PC-9 (cell line): ENCODE results near the gene FOXA2. TPM values are rescaled to one million over a fixed set of nuclear protein-coding genes. Genes with fewer than 3 reads are reported as not detected.
A peak's percentile ranks its signal among the peaks of the same experiment; 100 is the strongest.

ENCODE experiments used
- BruUV-seq: library from RNA; stranded (reverse); fragments of 400-500 nt; replicated peaks from 2 replicates; lab custom pipeline; 2021; lab: Mats Ljungman, UMichigan
- CTCF ChIA-PET: fragments of 300-600 bp; sonication (Branson Sonifier 250); formaldehyde crosslinking; loops from one replicate; lab custom pipeline; 2022; ENCODE audit warnings: antibody characterized with exemption; lab: Charles Lee
- POLR2A ChIA-PET: fragments of 300-600 bp; sonication (Branson Sonifier 250); formaldehyde crosslinking; loops from one replicate; lab custom pipeline; 2022; ENCODE audit warnings: antibody characterized with exemption; ENCODE audit not compliant: unreplicated experiment; lab: Charles Lee
- DNase-seq, 2 experiments: peaks; one replicate each; pipeline versions ENCODE4 v3.0.0 to v3.0.0-alpha.2; 2015 to 2022; ENCODE audit warnings: mixed read lengths in 1 of 2
- H2AFZ ChIP-seq: fragments of 200-600 bp; sonication (generic); 2 replicates; pipeline ENCODE4 v1.8.1; 2017; ENCODE audit warnings: antibody characterized with exemption
- H3F3A ChIP-seq: fragments of 200-600 bp; sonication (generic); 2 replicates; pipeline ENCODE4 v1.8.1; 2017; ENCODE audit warnings: antibody characterized with exemption, mild to moderate bottlenecking, low read depth; ENCODE audit not compliant: insufficient read depth
- H3K27ac ChIP-seq: fragments of 200-600 bp; sonication (generic); 2 replicates; pipeline ENCODE4 v1.6.1; 2016; ENCODE audit warnings: mixed run types
- H3K27me3 ChIP-seq: fragments of 200-600 bp; sonication (generic); 2 replicates; pipeline ENCODE4 v1.6.1; 2016; ENCODE audit warnings: low read depth, mixed run types; ENCODE audit not compliant: insufficient read depth
- H3K36me3 ChIP-seq: fragments of 200-600 bp; sonication (generic); 2 replicates; pipeline ENCODE4 v1.6.1; 2016; ENCODE audit warnings: low read depth, mixed run types
- H3K4me1 ChIP-seq: fragments of 200-600 bp; sonication (generic); replicated peaks from 2 replicates; pipeline ENCODE4 v1.6.1; 2016; ENCODE audit warnings: mixed run types; ENCODE audit not compliant: insufficient read depth
- H3K4me2 ChIP-seq: fragments of 200-600 bp; sonication (generic); 2 replicates; pipeline ENCODE4 v1.6.1; 2017; ENCODE audit warnings: mixed run types
- H3K4me3 ChIP-seq: fragments of 200-600 bp; sonication (generic); 2 replicates; pipeline ENCODE4 v1.6.1; 2016; ENCODE audit warnings: mixed run types
- H3K79me2 ChIP-seq: fragments of 200-600 bp; sonication (generic); 2 replicates; pipeline ENCODE4 v1.6.1; 2017; ENCODE audit warnings: low read depth, mixed run types
- H3K9me2 ChIP-seq: fragments of 200-600 bp; sonication (generic); 2 replicates; pipeline ENCODE4 v1.8.1; 2017; ENCODE audit warnings: mild to moderate bottlenecking; ENCODE audit not compliant: insufficient read depth
- H3K9me3 ChIP-seq: fragments of 200-600 bp; sonication (generic); 2 replicates; pipeline ENCODE4 v1.8.1; 2016; ENCODE audit warnings: low read depth; ENCODE audit not compliant: insufficient read depth
- H4K20me1 ChIP-seq: fragments of 200-600 bp; sonication (generic); 2 replicates; pipeline ENCODE4 v1.8.1; 2017; ENCODE audit not compliant: insufficient read depth
- EZH2 ChIP-seq: fragments of 200-600 bp; sonication (generic); IDR thresholded peaks from 2 replicates; pipeline ENCODE4 v1.8.0; 2017; ENCODE audit warnings: antibody characterized with exemption, low read depth
- intact Hi-C: fragments of 100-400 bp; cut with micrococcal nuclease; formaldehyde crosslinking; loops from one replicate; pipeline ENCODE4 v1.10.0; 2022; ENCODE audit not compliant: unreplicated experiment
- total RNA-seq: library from RNA; stranded (reverse); gene quantifications from 2 replicates; pipeline ENCODE4 v1.2.3, GENCODE V29; 2021
- TF ChIP-seq, protein P1 (sequence below): fragments of 200-600 bp; sonication (generic); conservative IDR thresholded peaks from 2 replicates; pipeline ENCODE4 v1.6.1; 2017; ENCODE audit warnings: mixed run types, antibody characterized with exemption, mild to moderate bottlenecking, moderate library complexity

The FOXA2 gene
- total RNA-seq, 1 experiment from 2014 or later: not detected

DNA sequence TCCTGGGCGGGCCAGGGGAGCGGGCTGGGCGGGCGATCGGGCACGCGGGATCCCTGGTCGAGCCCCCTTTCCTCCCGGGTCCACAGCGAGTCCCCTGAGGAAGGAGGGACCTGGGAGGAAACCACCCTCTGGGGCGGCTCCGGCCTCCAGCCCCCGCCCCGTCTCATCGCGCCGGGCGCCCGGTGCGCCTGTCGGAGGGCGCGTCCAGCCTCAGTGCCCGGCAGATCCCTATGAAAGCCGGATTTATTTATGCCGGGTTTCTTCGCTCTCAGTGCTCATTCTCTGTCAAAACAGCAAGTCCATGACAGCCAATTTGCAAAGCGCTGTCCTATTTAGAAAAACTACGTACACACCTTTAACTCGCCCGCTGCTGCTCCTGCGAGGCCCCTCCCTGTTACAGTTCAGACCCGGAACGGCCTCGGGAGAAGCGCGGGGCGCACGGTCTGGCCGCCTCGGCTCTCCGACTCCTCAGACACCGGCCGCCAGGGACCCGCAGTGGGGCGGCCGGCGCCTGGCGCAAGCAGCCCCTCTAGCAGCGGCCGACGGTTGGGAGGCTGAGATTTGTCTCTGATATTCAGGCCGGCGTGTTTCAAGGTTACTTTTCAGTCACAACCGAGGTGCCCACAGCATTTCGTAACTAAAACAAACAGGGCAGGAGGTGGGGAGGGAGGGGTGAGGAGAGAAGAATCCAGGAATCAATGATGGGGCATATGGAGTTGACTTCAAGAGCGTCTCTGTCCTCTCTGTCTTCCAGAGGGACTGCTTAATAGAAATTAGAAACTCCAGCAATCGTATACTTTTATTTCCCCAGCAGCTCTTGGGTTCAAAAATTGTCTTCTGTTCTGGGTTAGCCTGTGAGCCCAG lies 782 bp upstream of the FOXA2 start:
- no peak overlapping the region for H3K4me3 ChIP-seq
- no peak overlapping the region for H2AFZ ChIP-seq
- H3K27me3 ChIP-seq: no peaks in the 10 kb centered on the region
- no peaks in the 10 kb centered on the region for H3K4me1 ChIP-seq
- BruUV-seq: no TSS peak
- H3F3A ChIP-seq: no peaks in the 10 kb centered on the region
- intact Hi-C loops: loop anchor here (5.0 to 10.0 kb wide), 2 partner anchors 100 to 198 kb away; no protein-coding TSS in a partner anchor
- no peak overlapping the region for H3K4me2 ChIP-seq
- POLR2A ChIA-PET: interaction anchor here (0.7 kb wide), 1 partner anchor 96 kb away, joined by 3 read pairs; no protein-coding TSS in a partner anchor
- no peaks in the 10 kb centered on the region for H3K9me2 ChIP-seq
- no peaks in the 10 kb centered on the region for H3K79me2 ChIP-seq
- CTCF ChIA-PET: no interaction called here
- DNase-seq: no peak
- H4K20me1 ChIP-seq: no peaks in the 10 kb centered on the region
- H3K27ac ChIP-seq: no peak overlapping the region
- no peak for TF ChIP-seq EZH2
- TF ChIP-seq, protein P1, sequence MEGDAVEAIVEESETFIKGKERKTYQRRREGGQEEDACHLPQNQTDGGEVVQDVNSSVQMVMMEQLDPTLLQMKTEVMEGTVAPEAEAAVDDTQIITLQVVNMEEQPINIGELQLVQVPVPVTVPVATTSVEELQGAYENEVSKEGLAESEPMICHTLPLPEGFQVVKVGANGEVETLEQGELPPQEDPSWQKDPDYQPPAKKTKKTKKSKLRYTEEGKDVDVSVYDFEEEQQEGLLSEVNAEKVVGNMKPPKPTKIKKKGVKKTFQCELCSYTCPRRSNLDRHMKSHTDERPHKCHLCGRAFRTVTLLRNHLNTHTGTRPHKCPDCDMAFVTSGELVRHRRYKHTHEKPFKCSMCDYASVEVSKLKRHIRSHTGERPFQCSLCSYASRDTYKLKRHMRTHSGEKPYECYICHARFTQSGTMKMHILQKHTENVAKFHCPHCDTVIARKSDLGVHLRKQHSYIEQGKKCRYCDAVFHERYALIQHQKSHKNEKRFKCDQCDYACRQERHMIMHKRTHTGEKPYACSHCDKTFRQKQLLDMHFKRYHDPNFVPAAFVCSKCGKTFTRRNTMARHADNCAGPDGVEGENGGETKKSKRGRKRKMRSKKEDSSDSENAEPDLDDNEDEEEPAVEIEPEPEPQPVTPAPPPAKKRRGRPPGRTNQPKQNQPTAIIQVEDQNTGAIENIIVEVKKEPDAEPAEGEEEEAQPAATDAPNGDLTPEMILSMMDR: no peak
- H3K36me3 ChIP-seq: no peaks in the 10 kb centered on the region
- no peaks in the 10 kb centered on the region for H3K9me3 ChIP-seq

DNA sequence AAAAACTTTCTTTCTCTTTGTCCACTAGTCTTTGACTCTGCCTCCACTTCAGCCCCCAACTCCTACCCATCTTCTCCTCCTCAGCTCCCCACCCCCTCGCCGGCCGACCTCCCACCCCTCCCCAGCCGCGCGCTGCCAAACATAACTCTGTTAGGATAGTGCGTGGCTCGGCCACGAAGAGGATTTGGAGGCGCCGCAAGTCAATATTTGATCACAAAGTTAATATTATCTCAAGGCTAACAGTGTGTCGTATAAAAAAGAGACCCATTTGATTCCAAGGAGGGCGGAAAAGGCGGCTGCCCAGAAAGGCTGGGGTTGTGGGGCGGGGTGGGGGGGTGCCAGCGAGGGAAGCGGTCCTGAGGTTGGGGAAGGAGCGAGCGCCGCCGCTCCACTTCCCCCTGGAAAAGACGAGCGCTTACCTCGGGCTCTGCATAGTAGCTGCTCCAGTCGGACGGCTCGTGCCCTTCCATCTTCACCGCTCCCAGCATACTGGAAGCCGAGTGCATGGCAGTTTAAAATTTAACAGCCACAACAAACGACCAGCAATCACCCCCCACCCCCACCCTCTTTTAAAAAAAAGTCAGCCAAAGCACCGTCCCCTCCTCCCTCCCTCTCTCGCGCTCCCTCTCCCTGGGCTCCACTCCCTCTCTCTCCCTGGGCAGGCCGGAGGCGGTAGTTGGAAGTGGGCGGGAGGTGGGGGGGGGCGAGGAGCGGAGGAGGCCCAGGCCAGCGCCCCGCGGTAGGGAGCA lies 425 bp downstream of the FOXA2 start:
- H3K9me3 ChIP-seq: no peaks in the 10 kb centered on the region
- H3K79me2 ChIP-seq: no peaks in the 10 kb centered on the region
- BruUV-seq: no TSS peak
- TF ChIP-seq EZH2: no peak
- TF ChIP-seq, protein P1: no peak
- ChIA-PET POLR2A (no interaction called here), CTCF (no interaction called here)
- no peaks in the 10 kb centered on the region for H3K36me3 ChIP-seq
- H3K4me1 ChIP-seq: no peaks in the 10 kb centered on the region
- H3K4me2 ChIP-seq: peak overlapping the region; percentile 36
- H4K20me1 ChIP-seq: no peaks in the 10 kb centered on the region
- H3K4me3 ChIP-seq: peak overlapping the region; percentile 11; the same call in 1 of the 2 replicates
- no peaks in the 10 kb centered on the region for H3K9me2 ChIP-seq
- DNase-seq: no peak
- no peaks in the 10 kb centered on the region for H3F3A ChIP-seq
- H3K27ac ChIP-seq: no peak overlapping the region
- intact Hi-C loops: loop anchor here (5.0 to 10.0 kb wide), 2 partner anchors 101 to 197 kb away; no protein-coding TSS in a partner anchor
- no peak overlapping the region for H2AFZ ChIP-seq
- H3K27me3 ChIP-seq: no peaks in the 10 kb centered on the region

DNA sequence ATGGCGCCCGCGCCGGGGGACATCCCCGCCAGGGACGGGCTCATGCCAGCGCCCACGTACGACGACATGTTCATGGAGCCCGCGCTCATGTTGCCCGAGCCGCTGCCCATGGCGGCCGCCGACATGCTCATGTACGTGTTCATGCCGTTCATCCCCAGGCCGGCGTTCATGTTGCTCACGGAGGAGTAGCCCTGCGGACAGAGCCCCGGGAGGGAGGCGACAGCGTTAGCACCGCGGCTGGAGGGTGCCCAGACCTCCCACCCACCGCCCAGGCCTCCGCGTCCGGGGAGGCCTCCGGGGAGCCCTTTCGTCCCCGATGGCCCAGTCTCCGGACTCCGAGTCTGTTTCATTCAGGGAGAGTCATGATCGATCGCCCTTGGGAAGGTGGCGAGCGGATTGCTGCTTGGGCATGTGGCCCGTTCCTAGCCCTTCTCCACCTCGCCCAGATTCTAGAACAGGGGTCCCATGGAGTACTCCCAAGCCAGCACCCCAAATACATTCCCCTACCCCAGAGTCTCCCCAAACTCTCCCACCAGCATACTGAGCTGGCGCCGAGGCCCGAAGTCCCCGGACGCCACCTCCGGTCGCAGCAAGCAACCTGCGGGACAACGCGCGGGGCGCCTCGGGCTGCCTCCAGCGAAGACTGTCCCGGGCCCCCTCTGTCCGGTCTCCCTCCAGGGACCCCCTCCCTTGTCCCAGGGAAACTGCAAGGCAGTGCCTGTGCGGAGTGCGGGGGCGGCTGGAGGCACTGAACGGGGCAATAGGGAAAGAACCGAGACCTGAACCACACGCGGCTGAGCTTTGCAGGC lies 1.2 kb downstream of the FOXA2 start:
- Histone ChIP-seq H3K9me3 (no peaks in the 10 kb centered on the region), H3K9me2 (no peaks in the 10 kb centered on the region), H3K36me3 (no peaks in the 10 kb centered on the region), H3K4me1 (no peaks in the 10 kb centered on the region), H3K27me3 (no peaks in the 10 kb centered on the region), H3K27ac (no peak overlapping the region), H3K4me3 (no peak overlapping the region), H3F3A (no peaks in the 10 kb centered on the region), H3K4me2 (peak overlapping the region; percentile 36; the same call in 1 of the 2 replicates), H4K20me1 (no peaks in the 10 kb centered on the region), H3K79me2 (no peaks in the 10 kb centered on the region), H2AFZ (no peak overlapping the region)
- ChIA-PET POLR2A (no interaction called here), CTCF (no interaction called here)
- DNase-seq: no peak
- intact Hi-C loops: loop anchor here (5.0 to 10.0 kb wide), 2 partner anchors 102 to 196 kb away; no protein-coding TSS in a partner anchor
- no TSS peak for BruUV-seq
- TF ChIP-seq, protein P1: no peak
- TF ChIP-seq EZH2: no peak
